Endothelial cell of umbilical vein (primary cell): Measurements from ENCODE around the gene ZNF331. TPM values are rescaled to one million over a fixed set of nuclear protein-coding genes. Genes with fewer than 3 reads are reported as not detected.

Source experiments
- BruUV-seq: library from RNA; stranded (reverse); fragments of 400-500 nt; replicated peaks from 2 replicates; lab custom pipeline; 2021; lab: Mats Ljungman, UMichigan
- CTCF ChIA-PET: fragments of 300-600, 350-600 bp; sonication (Branson Sonifier 250); formaldehyde crosslinking; loops from one replicate; lab custom pipeline; 2021; ENCODE audit warnings: antibody characterized with exemption, inconsistent platforms; lab: Charles Lee
- POLR2A ChIA-PET: fragments of 300-600, 350-600 bp; sonication (Branson Sonifier 250); formaldehyde crosslinking; loops from one replicate; lab custom pipeline; 2021; ENCODE audit warnings: antibody characterized with exemption, inconsistent platforms; lab: Charles Lee
- DNase-seq: peaks from one replicate; pipeline ENCODE4 v3.0.0-alpha.2; 2011; ENCODE audit warnings: low read depth, low spot score
- FAIRE-seq: peaks from 2 replicates; lab custom pipeline; 2011; peaks lifted over from hg19 to GRCh38; lab: Jason Lieb, UNC
- H2AFZ ChIP-seq: 2 replicates; pipeline ENCODE4 v1.6.0; 2012; ENCODE audit warnings: low read depth, low read length, control low read depth, inconsistent platforms
- H3K27ac ChIP-seq: 2 replicates; pipeline ENCODE4 v1.5.1; 2011; ENCODE audit warnings: low read depth, mild to moderate bottlenecking, control low read depth, low read length, moderate library complexity; ENCODE audit not compliant: insufficient read depth
- H3K27me3 ChIP-seq, 2 experiments: 2 replicates each; pipeline versions ENCODE4 v1.6.0 to v1.6.1; 2011; ENCODE audit warnings: low read length in 2 of 2, mixed read lengths in 1 of 2; ENCODE audit not compliant: control insufficient read depth in 2 of 2, insufficient read depth in 2 of 2
- H3K36me3 ChIP-seq, 2 experiments: 2 replicates in 1 of 2; 3 replicates in 1 of 2; pipeline ENCODE4 v1.5.1; 2011; ENCODE audit warnings: low read length in 2 of 2, mild to moderate bottlenecking in 1 of 2, moderate library complexity in 1 of 2; ENCODE audit not compliant: control insufficient read depth in 2 of 2, insufficient read depth in 2 of 2; ENCODE audit errors: extremely low read depth in 1 of 2
- H3K4me1 ChIP-seq: 3 replicates; pipeline ENCODE4 v1.5.1; 2011; ENCODE audit warnings: mild to moderate bottlenecking, low read length; ENCODE audit not compliant: control insufficient read depth, insufficient read depth; ENCODE audit errors: extremely low read depth
- H3K4me2 ChIP-seq: 2 replicates; pipeline ENCODE4 v1.6.1; 2011; ENCODE audit warnings: low read length, control low read depth, mixed read lengths; ENCODE audit not compliant: insufficient read depth
- H3K4me3 ChIP-seq, 3 experiments: fragments of 200-600 bp in 1 of 3; sonication (generic), shearing (Covaris generic) in 1 of 3; replicated peaks in 1 of 3; 2 replicates each; pipeline ENCODE4 v1.5.1; 2011 to 2016; ENCODE audit warnings: control low read depth in 3 of 3, low read length in 3 of 3, mild to moderate bottlenecking in 2 of 3, inconsistent platforms in 1 of 3, low read depth in 1 of 3, moderate library complexity in 1 of 3; ENCODE audit not compliant: insufficient read depth in 1 of 3
- H3K79me2 ChIP-seq: 2 replicates; pipeline ENCODE4 v1.6.0; 2012; ENCODE audit warnings: low read length, inconsistent platforms; ENCODE audit not compliant: control insufficient read depth, insufficient read depth
- H3K9ac ChIP-seq: replicated peaks from 2 replicates; pipeline ENCODE3; 2011; ENCODE audit warnings: low read length, control low read depth; ENCODE audit not compliant: insufficient read depth; ENCODE audit errors: extremely low read depth
- H3K9me1 ChIP-seq: replicated peaks from 3 replicates; pipeline ENCODE4 v1.6.0; 2011; ENCODE audit warnings: mild to moderate bottlenecking, low read length; ENCODE audit not compliant: control insufficient read depth, insufficient read depth; ENCODE audit errors: extremely low read depth
- H3K9me3 ChIP-seq: replicated peaks from 2 replicates; pipeline ENCODE4 v1.5.1; 2012; ENCODE audit warnings: low read length, inconsistent platforms; ENCODE audit not compliant: control insufficient read depth, insufficient read depth
- H4K20me1 ChIP-seq: replicated peaks from 2 replicates; pipeline ENCODE3; 2011; ENCODE audit warnings: mild to moderate bottlenecking, low read length; ENCODE audit not compliant: control insufficient read depth, insufficient read depth; ENCODE audit errors: extremely low read depth
- CTCF ChIP-seq, 2 donors: IDR thresholded peaks; 1 replicate in 1 of 2; 2 replicates in 1 of 2; pipeline ENCODE4 v1.5.1; 2011; ENCODE audit warnings: low read length in 2 of 2, mild to moderate bottlenecking in 2 of 2, moderate library complexity in 2 of 2, control low read depth in 1 of 2, inconsistent platforms in 1 of 2, low read depth in 1 of 2; ENCODE audit not compliant: insufficient read depth in 1 of 2; ENCODE audit errors: extremely low read depth in 1 of 2
- EZH2 ChIP-seq: IDR thresholded peaks from 2 replicates; pipeline ENCODE4 v1.6.1; 2012; ENCODE audit warnings: borderline replicate concordance, low read depth, mild to moderate bottlenecking, moderate library complexity, low read length, inconsistent platforms; ENCODE audit not compliant: severe bottlenecking
- FOS ChIP-seq: IDR thresholded peaks from 2 replicates; pipeline ENCODE4 v1.6.1; 2011; ENCODE audit warnings: mild to moderate bottlenecking, low read length, moderate library complexity, borderline replicate concordance; ENCODE audit not compliant: insufficient read depth
- GATA2 ChIP-seq: IDR thresholded peaks from 2 replicates; pipeline ENCODE4 v1.7.0; 2011; ENCODE audit warnings: low read depth, mild to moderate bottlenecking, moderate library complexity, mixed read lengths, low read length; ENCODE audit not compliant: insufficient read length, insufficient read depth
- JUN ChIP-seq: IDR thresholded peaks from 2 replicates; pipeline ENCODE4 v1.6.1; 2011; ENCODE audit warnings: borderline replicate concordance, low read depth; ENCODE audit not compliant: insufficient read length, insufficient read depth
- MAX ChIP-seq: IDR thresholded peaks from 2 replicates; pipeline ENCODE4 v1.6.1; 2011; ENCODE audit not compliant: insufficient read depth, insufficient read length
- MYC ChIP-seq: IDR thresholded peaks from one replicate; pipeline ENCODE4 v1.6.1; 2011; ENCODE audit warnings: mild to moderate bottlenecking, low read depth, low read length
- POLR2A ChIP-seq: IDR thresholded peaks from 2 replicates; pipeline ENCODE4 v1.6.1; 2012; ENCODE audit warnings: low read depth, mild to moderate bottlenecking, control low read depth, low read length
- POLR2AphosphoS5 ChIP-seq: IDR thresholded peaks from 2 replicates; pipeline ENCODE4 v1.6.1; 2012; ENCODE audit warnings: low read depth, mild to moderate bottlenecking, control low read depth, low read length, moderate library complexity; ENCODE audit not compliant: insufficient read depth
- dilution Hi-C: fragments of 300-500 bp; cut with MboI; formaldehyde crosslinking; loops from one replicate; pipeline ENCODE4 v1.15.0; 2019; ENCODE audit warnings: low sequenced_read_pairs; ENCODE audit not compliant: extremely low pct_ligation_motif_present
- intact Hi-C: fragments of 100-400 bp; cut with micrococcal nuclease; formaldehyde crosslinking; loops from one replicate; pipeline ENCODE4 v1.10.0; 2022
- polyA plus RNA-seq, 4 experiments: library from polyadenylated mRNA; depleted of rRNA in 3 of 4; stranded (reverse) in 3 of 4; unstranded in 1 of 4; fragments of >200 nt; gene quantifications; 2 replicates each; pipeline versions ENCODE4 v1.2.1 to v1.2.3, GENCODE V29; 2011 to 2012; ENCODE audit warnings: missing spikeins in 1 of 4
- total RNA-seq: library from RNA; stranded (reverse); gene quantifications from 2 replicates; pipeline ENCODE4 v1.2.3, GENCODE V29; 2021

The ZNF331 gene
- total and polyA plus RNA-seq, 2 donors (not counting 3 experiments of a cell fraction or from before 2014, with no cell fraction given), result 6.2 to 11.2 TPM

DNA sequence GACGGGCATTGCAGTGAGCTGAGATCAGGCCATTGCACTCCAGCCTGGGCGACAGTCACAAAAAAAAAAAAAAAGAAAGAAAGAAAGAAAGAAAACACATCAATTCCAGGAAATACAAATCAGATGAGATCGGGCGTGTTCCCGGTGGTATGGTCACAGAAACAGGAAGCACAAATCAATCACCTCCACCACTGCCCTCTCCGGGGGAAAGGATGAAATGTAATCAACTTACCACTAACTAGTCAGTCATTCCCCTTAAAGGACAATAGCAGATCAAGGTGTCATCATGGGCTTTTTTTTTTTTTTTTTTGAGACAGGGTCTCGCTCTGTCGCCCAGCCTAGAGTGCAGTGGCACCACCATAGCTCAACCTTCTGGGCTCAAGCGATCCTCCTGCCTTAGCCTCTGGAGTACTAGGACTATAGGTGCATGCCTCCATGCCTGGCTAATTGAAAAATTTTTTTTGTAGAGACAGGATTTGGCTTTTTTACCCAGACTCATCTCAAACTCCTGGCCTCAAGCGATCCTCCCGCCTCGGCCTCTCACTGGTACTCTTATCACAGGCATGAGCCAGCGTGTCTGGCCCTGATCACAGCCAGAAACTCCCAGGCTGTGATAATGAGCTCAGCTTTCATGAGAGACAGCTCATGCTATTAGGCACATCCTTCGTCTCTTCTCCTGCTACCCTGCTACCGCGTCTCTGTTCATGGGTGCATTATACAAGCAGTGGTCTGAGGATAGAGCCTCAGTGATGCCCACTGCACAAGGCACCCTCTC lies 87.0 kb downstream of the ZNF331 start:
- dilution Hi-C loops (no loop called here), intact Hi-C loops (no loop called here)
- H4K20me1 ChIP-seq, result no peaks in the 10 kb centered on the region
- no TSS peak for BruUV-seq
- H3K27me3 ChIP-seq, result no peaks in the 10 kb centered on the region
- H3K36me3 ChIP-seq, result no peaks in the 10 kb centered on the region
- no peak overlapping the region for H3K4me3 ChIP-seq
- FAIRE-seq, result no peak
- no peaks in the 10 kb centered on the region for H3K4me1 ChIP-seq
- ChIA-PET CTCF (interaction anchor here (0.6 kb wide), 1 partner anchor 399 kb away, joined by 3 read pairs; no protein-coding TSS in a partner anchor), POLR2A (no interaction called here)
- no peaks in the 10 kb centered on the region for H3K9me1 ChIP-seq
- H2AFZ ChIP-seq, result no peak overlapping the region
- no peak overlapping the region for H3K9ac ChIP-seq
- no peak for DNase-seq
- H3K9me3 ChIP-seq, result peaks cover 2% of the 10 kb centered on the region
- no peak overlapping the region for H3K27ac ChIP-seq
- H3K4me2 ChIP-seq, result no peak overlapping the region
- TF ChIP-seq POLR2A (no peak), FOS (no peak), CTCF (IDR thresholded peaks at IDR 0.05; ENCODE audit: extremely low read depth in 1 of 2, insufficient read depth in 1 of 2, low read depth in 1 of 2, low read length in 2 of 2) (no peak), JUN (no peak), EZH2 (no peak), MYC (no peak), GATA2 (no peak), POLR2AphosphoS5 (no peak), MAX (no peak)
- H3K79me2 ChIP-seq, result no peaks in the 10 kb centered on the region
